ENCODE results near the gene BIRC3.

- TF ChIP-seq CTCF (IDR thresholded peaks at IDR 0.05; ENCODE audit: poor library complexity): no peak
- TF ChIP-seq EZH2 (IDR thresholded peaks at IDR 0.05; ENCODE audit: borderline replicate concordance): no peak
These were observed 36.9 kb upstream of the BIRC3 start for GRCh38 chr11:102280245-102280833.
